HG02970 (cell line): ENCODE results near the gene FAH.

ENCODE experiments used
- ATAC-seq: cut with Tn5 transposase; IDR thresholded peaks from one replicate; pipeline ENCODE4 v1.9.1; 2021; ENCODE audit warnings: mild to moderate bottlenecking, moderate library complexity, moderate number of reproducible peaks; ENCODE audit not compliant: unreplicated experiment, low FRiP score

The FAH gene

GRCh38 chr15:80171787-80172186 lies 19.0 kb downstream of the FAH start:
- no peak for ATAC-seq

DNA sequence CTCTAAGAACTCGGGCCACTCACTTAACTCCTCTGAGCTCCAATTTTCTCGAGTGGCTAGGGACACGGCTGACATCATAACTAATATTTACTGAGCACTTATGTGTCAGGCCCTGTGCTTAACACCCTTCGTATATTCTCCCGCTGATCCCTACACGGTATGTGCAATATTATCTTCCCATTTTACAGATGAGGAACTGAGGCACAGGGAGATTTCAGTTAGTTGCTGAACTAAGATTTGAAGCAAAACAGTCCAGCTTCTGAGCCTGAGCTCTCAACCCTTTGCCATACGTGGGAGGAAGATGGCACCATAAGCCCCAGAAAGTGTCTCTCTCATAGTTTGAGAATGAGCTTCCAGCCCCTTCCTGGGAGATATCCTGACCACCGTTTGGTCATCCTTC lies 19.6 kb downstream of the FAH start:
- no peak for ATAC-seq

GRCh38 chr15:80173022-80173759 lies 20.4 kb downstream of the FAH start:
- ATAC-seq, result no peak

DNA sequence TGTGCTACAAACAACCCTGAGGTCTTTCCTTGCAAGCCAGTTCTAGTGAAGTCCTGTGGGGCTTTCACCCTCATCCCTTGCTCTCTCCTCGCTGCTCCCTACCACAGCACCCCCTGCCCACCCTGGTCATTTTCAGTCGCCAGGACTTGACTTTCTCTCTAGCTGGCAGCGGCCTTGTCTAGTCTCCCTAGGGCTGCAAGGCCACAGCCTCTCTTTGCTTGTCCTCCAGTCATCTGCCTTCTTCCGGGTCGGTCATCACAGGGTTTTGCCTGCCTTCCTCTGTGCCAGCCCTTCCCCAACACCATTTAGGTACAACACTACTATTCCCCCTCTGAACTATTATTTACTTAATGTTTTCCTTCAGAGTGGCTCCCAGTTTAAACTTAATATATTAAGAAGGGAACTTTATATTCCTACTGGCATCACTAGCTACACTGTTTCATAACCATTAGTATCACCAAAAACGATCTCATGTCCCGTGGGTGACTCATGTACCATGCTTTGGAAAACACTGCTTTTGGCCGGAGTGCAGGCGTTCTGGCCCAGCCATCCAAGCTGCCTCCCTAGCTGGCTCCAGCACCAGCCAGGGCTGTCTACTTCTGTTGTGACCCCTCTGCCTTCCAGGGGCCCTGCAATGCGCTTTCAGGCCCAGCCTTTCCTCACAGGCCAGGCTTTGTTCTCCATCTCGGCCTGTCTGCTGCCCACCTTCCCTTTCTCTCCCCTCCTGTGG lies 21.4 kb downstream of the FAH start:
- ATAC-seq, result no peak

- no peak for ATAC-seq
These were observed 22.6 kb downstream of the FAH start for GRCh38 chr15:80175436-80175835.

- no peak for ATAC-seq
These were observed 23.6 kb downstream of the FAH start for GRCh38 chr15:80176443-80176842.

DNA sequence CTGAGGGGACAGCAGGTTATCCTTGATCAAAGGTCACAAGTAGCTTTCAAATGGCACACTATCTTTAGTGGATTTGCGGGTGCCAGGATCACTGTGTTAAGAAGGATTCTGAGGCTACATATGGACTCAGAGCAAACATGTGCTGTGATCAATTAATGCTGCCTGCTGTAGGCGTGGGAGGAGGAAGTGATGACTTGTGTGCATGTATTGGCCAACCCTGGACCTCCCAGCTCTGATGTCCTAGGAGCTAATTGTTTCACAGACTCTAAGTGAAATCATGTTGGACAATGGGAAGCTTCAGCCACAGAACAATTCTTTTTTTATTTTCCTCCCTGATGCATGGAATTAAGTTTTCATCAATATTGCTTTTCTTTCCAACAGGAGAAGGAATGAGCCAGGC lies 24.4 kb downstream of the FAH start:
- no peak for ATAC-seq

GRCh38 chr15:80179025-80179759 lies 26.4 kb downstream of the FAH start:
- no peak for ATAC-seq

- ATAC-seq, result no peak
These were observed 27.1 kb downstream of the FAH start for GRCh38 chr15:80179935-80180334.

DNA sequence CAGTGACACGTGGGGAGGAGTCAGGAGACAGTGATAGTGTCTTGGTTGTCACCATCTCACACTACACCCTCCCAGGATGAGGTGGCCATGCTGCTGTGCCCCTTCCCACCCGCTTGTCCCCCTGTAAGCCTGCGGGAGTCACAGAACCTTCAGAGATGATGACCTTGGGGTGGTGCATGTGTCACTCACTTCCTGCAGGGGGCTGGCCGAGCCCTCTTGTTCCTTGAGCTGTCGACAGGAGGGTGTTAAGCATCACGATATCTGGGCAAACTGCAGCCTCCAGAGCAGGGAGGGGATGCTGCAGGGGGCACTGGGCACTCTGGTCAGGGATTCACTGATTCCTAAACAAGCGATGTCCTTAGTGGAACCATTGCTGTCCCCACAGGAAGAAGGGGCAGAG lies 27.7 kb downstream of the FAH start:
- no peak for ATAC-seq

GRCh38 chr15:80180986-80181385 lies 28.2 kb downstream of the FAH start:
- ATAC-seq, result no peak

DNA sequence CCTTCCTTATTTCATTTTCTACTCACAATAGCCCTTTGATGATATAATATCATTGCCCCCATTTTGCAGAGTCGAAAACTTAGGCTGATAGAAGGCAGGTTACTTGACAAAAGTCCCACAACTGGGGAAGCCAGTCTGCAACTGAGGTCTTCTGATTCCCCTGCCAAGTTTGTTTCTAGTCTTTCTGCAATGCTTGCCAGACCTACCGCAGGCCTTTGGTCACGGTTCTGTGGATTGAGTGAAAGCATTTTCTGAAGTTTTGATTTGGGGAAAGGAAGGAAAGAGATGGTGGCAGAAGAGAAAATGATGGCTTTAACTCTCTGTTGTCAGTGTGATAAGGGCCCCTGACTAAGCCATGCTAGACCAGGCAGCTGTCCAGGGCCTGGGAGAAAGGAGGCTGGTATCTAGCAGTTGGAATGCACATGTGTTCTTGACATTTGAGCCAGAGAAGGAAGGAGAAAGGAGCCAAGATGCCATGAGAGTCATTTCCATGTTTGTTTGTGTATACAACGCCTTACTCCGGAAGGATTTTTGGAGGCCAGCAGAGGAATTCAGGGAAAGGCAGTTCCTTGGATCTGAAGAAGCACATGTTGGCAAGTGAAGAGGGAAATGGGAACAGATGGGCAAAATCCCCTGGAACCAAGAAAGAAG lies 29.9 kb downstream of the FAH start:
- no peak for ATAC-seq

GRCh38 chr15:80183306-80183705 lies 30.5 kb downstream of the FAH start:
- no peak for ATAC-seq

DNA sequence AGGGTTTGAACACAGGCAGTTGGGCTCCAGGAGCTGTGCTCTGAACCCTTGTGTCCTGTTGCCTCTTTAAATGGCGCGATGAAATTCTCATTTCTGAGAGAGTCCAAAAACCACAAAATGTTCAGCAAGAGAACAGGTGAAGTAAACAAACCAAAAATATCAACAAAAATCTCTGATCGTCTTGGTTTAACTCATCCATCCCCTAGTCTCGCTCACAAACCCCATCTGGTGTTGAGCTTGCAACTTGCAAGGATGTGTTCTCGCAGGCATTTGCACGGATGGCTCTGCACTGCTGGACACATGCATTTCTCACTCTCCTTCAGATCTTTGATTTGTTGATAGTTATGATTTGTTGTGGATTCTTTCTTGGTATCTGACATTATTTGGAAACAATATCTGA lies 31.1 kb downstream of the FAH start:
- ATAC-seq, result no peak

GRCh38 chr15:80184554-80184953 lies 31.8 kb downstream of the FAH start:
- ATAC-seq, result no peak

GRCh38 chr15:80185152-80185551 lies 32.4 kb downstream of the FAH start:
- no peak for ATAC-seq

DNA sequence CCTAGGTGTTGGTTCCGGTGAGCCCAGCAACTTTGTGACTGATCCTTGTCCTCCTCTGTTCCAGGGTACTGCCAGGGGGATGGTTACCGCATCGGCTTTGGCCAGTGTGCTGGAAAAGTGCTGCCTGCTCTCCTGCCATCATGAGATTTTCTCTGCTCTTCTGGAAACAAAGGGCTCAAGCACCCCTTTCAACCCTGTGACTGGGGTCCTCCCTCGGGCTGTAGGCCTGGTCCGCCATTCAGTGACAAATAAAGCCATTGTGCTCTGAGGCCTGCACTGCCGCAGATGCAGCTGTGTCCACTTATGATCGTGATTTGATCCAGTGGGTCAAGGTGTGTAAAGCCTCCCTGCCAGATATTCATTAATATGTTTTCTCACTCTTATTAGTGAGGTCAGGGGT lies 33.3 kb downstream of the FAH start:
- no peak for ATAC-seq

DNA sequence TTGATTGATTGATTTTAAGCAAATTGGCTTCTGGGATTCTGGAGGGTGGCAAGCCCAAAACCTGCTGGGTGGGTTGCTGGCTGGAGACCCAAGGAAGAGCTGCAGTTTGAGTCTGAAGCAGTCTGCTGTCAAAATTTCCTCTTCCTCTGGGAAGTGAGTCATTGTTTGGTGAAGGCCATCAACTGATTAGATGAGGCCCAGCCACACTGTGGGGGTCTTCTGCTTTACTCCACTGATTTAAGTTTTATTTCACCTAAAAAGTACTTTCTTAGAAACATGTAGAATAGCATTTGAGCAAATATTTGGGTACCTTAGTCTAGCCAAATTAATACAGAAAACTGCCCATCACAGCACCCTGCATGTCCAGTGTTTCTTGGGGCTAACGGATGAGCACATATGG lies 33.8 kb downstream of the FAH start:
- no peak for ATAC-seq

DNA sequence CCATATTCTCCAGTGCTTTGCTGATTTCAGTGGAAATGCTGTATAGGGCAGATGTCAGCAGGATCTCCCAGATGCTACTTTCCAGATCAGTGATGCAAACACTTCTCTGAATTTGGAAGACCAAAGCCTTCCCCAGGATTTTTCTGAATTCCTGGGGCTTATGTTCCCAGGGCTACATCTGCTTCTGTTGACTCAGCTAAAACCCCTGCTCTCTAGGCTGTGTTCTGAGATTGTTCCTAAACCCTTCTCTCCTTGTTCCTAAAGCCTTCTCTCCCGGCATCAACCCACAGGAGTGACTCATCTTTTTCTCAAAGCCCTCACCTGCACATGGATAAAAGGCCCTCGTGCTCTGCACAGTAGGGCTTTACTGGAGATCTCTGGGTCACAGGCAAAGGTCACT lies 35.5 kb downstream of the FAH start:
- no peak for ATAC-seq

DNA sequence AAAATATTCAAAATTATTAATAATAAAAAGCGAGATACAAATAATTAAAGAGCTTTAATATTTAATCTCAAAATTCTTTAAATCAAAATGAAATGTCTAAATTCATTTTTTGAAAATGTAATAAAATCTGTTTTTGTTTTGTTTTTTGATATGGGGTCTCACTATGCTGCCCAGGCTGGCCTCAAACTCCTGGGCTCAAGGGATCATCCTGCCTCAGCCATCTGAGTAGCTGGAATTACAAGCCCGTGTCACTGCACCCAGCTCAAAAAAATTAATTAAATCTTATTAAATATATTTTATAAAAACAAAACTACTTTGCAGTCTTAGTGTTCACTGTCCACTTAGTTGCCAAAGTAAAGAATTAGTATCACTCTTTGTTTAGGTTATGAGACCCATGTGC lies 38.4 kb downstream of the FAH start:
- ATAC-seq, result no peak
